Measurements from ENCODE around the gene PRDM10.
"Not testable (repeated sequence)": the region's sequence is repeated elsewhere in the genome, so short reads cannot be mapped to it uniquely, and the experiment has no call there.

DNA sequence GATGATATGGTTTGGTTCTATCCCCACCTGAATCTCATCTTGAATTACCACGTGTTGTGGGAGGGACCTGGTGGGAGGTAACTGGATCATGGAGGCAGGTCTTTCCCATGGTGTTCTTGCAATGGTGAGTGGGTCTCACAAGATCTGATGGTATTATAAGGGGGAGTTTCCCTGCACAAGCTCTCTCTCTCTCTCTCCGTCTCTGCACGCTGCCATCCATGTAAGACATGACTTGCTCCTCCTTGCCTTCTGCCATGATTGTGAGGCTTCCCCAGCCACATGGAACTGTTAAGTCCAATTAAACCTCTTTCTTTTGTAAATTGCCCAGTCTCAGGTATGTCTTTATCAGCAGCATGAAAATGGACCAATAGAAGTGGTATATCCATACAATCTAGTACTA lies 13.2 kb upstream of the PRDM10 start:
- TF ChIP-seq, protein P1, sequence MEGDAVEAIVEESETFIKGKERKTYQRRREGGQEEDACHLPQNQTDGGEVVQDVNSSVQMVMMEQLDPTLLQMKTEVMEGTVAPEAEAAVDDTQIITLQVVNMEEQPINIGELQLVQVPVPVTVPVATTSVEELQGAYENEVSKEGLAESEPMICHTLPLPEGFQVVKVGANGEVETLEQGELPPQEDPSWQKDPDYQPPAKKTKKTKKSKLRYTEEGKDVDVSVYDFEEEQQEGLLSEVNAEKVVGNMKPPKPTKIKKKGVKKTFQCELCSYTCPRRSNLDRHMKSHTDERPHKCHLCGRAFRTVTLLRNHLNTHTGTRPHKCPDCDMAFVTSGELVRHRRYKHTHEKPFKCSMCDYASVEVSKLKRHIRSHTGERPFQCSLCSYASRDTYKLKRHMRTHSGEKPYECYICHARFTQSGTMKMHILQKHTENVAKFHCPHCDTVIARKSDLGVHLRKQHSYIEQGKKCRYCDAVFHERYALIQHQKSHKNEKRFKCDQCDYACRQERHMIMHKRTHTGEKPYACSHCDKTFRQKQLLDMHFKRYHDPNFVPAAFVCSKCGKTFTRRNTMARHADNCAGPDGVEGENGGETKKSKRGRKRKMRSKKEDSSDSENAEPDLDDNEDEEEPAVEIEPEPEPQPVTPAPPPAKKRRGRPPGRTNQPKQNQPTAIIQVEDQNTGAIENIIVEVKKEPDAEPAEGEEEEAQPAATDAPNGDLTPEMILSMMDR (conservative IDR thresholded peaks at IDR 0.05; ENCODE audit: low read depth, low read length): not testable (repeated sequence)
- not testable (repeated sequence) for TF ChIP-seq EZH2 (IDR thresholded peaks at IDR 0.05; ENCODE audit: borderline replicate concordance, low read depth, low read length, poor library complexity, severe bottlenecking)

Data from A673 (cell line).